HG03159 (cell line): ENCODE measurements around the gene MYH13.

Experiments used
- ATAC-seq: cut with Tn5 transposase; IDR thresholded peaks from one replicate; pipeline ENCODE4 v1.9.1; 2021; ENCODE audit warnings: mild to moderate bottlenecking, moderate library complexity; ENCODE audit not compliant: unreplicated experiment

The MYH13 gene

DNA sequence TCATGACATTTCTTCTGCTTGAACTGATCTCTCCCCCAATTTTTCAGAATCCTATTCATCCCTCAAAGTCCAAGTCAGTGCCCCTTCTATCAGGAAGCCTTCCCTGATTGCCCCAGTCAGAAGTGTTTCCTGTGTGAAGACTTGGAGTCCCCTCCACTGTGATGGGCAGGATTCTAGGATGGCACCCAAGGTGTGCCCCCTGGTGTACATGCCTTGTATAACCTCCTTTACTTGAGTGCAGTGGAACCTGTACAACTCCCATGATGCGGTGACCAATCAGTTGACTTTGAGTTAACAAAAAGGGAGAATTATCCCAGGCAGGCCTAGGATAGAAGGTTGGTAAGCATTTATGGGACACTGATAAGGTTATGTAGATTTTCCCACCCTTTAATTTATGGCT, 23.4 kb downstream of the MYH13 start:
- ATAC-seq = no peak

DNA sequence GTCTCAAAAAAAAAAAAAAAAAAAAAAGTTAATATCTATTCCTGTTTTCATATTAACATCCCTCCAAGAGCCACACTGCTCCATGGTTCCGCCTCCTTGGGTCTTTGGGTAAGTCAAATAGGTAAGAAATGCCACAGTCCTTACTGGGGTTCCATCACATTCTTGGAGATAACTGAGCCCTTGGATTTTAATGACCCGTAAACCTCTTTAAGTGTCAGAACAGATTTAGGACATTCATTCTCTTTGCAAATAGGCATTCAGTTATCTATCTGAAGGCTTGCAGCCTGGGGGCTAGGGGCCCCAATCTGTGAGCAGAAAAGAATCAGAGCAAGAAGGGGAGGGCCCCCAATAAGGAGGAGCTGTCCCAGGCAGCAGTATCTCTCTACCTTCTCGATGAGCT, 28.0 kb downstream of the MYH13 start:
- no peak for ATAC-seq

GRCh38 chr17:10339051-10339450, 33.8 kb downstream of the MYH13 start:
- no peak for ATAC-seq

DNA sequence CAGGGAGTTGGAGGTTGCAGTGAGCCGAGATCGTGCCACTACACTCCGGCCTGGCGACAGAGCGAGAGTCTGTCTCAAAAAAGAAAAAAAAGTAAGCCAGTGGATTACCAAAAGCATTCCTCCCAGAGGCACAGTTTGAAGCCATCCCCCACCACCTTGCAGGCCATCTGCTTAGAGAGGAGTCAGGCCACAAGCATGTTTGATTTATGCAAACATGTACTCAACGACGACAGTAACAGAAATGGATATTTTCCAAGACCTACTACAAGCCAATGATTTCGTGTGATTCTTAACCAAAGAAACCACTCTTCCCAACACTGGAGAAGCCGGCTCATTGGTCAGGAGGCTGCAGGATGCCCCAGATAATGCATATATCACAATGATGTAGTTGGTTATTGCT, 34.8 kb downstream of the MYH13 start:
- no peak for ATAC-seq

GRCh38 chr17:10337136-10337535, 35.7 kb downstream of the MYH13 start:
- no peak for ATAC-seq

- no peak for ATAC-seq
Measured at GRCh38 chr17:10336393-10336792, 36.4 kb downstream of the MYH13 start.

GRCh38 chr17:10332515-10332914, 40.3 kb downstream of the MYH13 start:
- no peak for ATAC-seq

DNA sequence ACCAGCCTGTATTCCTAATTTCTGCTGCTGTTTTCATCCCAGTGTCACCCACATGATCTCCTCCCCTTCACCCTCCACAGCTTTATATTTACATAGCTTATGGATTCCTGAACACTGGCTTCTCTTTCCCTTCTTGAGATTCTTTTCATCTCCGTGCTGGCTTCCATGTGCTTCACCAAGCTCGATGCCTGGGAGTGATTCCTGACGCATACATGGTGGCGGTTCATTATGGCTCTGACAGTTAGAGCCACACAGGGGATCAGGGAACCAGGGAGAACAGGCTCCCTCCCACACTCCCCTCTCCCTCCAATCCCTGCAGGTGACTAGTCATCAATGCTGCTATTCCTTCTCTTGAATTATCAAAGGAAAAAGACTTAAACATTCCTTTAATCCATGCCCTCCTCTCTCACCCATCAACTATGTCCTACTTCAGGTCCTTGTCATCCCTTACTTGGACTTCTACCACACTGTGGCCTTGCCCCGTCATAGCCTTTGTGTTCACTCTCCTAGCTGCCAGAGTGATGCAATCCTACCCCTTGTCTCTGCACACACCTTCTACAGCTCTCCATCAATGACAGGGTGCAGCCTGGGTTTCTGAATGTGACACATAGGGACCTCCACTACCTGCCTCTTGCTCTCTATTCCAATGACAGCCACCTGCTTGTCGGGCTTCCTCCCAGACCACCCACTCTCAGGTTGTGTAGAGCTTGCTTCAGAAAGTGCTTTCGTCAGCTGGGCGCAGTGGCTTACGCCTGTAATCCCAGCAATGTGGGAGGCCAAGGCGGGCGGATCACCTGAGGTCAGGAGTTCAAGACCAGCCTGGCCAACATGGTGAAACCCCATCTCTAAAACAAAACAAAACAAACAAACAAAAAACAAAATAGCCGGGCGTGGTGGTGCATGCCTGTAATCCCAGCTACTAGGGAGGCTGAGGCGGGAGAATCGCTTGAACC, 43.6 kb downstream of the MYH13 start:
- no peak for ATAC-seq

DNA sequence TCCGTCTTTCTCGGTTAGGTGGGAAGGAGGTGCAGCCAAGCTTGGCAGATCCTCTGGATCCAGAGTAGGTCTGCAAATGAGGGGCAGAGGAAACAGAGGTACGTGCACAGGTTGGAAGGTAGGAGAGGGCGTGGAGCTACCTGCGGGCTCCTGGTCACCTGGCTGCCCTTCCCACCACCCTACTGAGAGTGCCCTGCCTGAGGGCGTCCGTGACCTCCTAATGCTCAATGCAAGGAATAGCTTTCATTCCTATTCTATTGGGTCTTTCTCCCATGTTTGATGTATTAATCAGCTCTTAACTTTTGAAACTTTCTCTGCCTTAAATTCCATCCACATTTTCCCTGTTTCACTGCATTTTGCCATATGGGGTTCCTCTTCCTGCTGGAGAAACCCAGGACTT, 44.6 kb downstream of the MYH13 start:
- no peak for ATAC-seq

- ATAC-seq = peak; percentile 74
Measured at GRCh38 chr17:10327640-10328039, 45.2 kb downstream of the MYH13 start.

- no peak for ATAC-seq
Measured at GRCh38 chr17:10325031-10325695, 47.6 kb downstream of the MYH13 start.

DNA sequence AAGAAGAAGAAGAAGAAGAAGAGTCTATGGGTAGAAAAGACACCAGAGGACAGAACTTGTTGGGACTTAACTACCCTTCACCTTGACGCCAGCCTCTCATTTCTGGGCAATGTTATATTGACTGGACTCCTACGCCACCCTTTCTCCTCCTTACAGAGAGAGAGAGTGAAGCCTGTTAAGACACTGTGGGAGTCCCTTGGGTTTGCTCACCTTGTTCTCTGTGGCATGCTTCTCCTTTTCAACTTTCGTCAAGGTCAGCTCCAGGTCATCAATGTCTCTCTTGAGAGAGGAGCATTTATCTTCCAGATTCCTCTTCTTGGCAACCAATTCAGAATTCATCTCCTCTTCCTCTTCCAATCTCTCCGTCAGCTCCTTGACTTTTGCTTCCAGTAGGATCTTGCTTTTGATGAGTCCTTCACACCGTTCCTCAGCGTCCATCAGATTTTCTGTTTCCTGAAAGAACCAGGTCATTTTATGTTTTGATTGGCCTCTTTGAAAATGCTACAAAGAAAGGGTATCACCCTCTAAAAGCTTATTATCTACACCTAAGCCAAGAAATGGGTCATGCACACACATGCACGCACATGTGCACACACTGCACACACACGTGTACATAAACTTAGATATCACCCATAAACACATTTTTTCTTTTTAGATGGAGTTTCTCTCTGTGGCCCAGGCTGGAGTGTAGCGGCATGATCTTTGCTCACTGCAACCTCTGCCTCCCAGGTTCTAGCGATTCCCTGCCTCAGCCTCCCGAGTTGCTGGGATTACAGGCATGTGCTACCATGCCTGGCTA, 48.8 kb downstream of the MYH13 start:
- no peak for ATAC-seq

DNA sequence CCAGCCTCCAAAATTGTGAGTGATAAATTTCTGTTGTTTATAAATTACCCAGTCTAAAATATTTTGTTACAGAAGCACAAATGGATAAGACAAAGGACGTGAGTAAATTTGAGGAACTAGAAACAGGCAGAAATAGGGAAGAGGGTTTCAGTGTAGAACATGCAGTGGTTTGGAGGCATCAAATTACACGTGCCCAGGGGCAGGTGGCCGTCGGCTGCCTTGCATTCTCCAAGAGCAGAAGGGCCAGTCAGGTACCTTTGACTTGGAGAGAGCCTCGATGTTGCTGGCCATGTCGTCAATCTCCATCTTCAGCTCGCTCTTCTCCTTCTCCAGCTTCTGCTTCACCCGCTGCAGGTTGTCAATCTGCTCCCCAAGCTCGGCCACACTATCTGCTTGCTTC, 54.3 kb downstream of the MYH13 start:
- no peak for ATAC-seq

DNA sequence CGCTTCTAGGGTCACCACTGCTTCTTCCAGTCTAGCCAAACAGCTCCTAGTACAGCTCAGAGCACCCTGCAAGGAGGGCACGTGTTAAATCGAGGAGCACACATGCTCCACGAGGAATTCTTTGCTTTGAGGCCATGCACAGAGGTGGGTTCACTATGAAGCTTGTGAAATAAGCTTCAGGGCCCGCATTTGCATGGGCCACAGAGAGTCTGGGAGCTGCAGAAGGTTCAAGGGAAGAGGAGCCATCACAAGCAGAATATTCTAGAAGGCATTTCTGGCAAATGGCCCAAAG, 55.3 kb downstream of the MYH13 start:
- no peak for ATAC-seq

GRCh38 chr17:10316801-10317542, 55.8 kb downstream of the MYH13 start:
- ATAC-seq = peak; percentile 72

DNA sequence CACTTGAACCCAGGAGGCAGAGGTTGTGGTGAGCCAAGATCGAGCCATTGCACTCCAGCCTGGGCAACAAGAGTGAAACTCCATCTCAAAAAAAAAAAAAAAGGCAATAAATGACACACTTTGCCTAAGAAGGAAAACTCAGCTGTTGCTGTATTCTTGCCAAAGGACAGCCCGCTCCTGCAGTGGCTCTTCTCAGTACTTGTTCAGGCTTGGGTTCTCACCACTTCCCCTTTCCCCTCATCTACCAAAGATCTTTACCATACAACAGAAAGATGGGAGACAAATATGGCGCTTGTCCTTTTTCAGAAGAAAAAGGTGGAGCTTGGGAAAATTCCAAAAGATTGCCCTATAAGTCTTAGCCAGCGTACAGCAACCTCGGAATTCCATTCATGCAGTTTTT, 58.5 kb downstream of the MYH13 start:
- no peak for ATAC-seq

- ATAC-seq = no peak
Measured at GRCh38 chr17:10313037-10313672, 59.7 kb downstream of the MYH13 start.

DNA sequence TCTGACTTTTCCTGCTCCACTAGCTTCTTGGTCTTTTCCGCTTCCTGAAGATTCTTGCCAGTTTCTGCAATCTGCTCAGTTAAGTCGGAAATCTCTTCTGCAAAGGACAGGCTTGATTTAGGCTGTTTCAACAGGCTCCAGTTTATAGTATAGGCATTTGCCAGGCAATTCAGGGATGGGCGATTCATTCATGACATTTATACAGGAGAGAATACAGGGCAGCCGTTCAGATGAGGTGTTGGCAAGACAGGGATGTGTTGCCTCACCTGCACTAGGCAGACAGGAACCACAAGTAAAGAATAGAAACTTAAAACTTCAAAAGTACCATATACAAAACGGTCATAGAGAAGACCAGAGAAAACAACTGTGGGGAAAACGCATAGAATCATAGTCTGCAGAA, 61.7 kb downstream of the MYH13 start:
- no peak for ATAC-seq

DNA sequence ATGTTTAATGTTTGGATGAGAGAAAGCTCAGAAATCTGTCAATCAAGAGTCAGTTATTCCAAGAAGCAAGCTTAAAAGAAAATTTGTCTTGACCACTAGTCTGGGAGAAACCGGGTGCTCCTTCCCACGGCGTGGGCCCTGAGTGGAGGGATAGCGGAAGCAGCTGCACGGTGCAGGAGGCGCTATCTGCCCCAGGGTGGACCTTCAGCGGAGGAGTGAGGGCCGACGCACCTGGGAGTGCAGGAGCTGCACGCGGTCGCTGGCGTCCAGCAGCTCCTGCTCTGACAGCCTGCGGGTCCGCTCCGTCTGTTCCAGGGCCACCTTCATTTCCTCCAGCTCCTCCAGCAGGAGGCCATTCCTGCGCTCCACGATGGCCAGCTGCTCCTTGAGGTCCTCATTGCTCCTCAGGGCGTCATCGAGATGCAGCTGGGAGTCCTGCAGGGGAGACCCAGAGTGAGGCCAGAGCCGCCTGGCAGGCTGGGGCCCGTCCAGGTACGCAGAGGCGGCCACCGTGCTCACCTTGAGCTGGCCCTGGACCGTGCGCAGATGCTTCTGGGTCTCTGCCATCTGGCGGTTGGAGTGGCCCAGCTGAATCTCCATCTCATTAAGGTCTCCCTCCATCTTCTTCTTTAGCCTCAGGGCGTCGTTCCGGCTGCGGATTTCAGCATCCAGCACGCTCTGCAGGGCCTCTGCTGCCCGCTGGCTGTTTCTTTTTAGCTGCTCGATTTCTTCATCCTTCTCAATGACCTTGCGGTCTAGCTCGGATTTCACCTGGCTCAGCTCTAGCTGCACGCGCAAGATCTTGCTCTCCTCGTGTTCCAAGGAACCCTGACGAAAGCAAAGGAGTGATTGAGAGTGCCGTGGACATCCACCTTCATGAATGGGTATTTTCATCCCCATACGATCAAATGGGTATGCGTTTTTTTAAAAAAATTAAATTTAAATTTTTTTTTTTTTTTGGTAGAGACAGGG, 63.5 kb downstream of the MYH13 start:
- ATAC-seq = no peak
